H1 (cell line): Measurements from ENCODE around the gene CNOT6L. TPM values are rescaled to one million over a fixed set of nuclear protein-coding genes. Genes with fewer than 3 reads are reported as not detected.

Experiments used
- CTCF ChIA-PET: fragments of 300-600 bp; sonication (Branson Sonifier 250); formaldehyde crosslinking; loops from one replicate; lab custom pipeline; 2021; ENCODE audit not compliant: partially characterized antibody; lab: Charles Lee
- POLR2A ChIA-PET: fragments of 300-600 bp; sonication (Branson Sonifier 250); formaldehyde crosslinking; loops from one replicate; lab custom pipeline; 2021; ENCODE audit warnings: inconsistent platforms; ENCODE audit not compliant: partially characterized antibody; lab: Charles Lee
- DNase-seq, 2 experiments: peaks; one replicate each; pipeline versions ENCODE4 v3.0.0 to v3.0.0-alpha.2; 2010 to 2022; ENCODE audit warnings: low spot score in 2 of 2, low read depth in 1 of 2, mixed read lengths in 1 of 2
- FAIRE-seq: peaks from 2 replicates; lab custom pipeline; 2011; peaks lifted over from hg19 to GRCh38; lab: Jason Lieb, UNC
- H2AFZ ChIP-seq: 2 replicates; pipeline ENCODE4 v1.8.1; 2012; ENCODE audit warnings: low read length, inconsistent platforms
- H2AK5ac ChIP-seq: 2 replicates; pipeline ENCODE4 v1.6.1; 2013; ENCODE audit warnings: low read depth, low read length
- H2BK120ac ChIP-seq: replicated peaks from 2 replicates; pipeline ENCODE3; 2013; ENCODE audit warnings: low read depth, low read length, inconsistent platforms
- H2BK12ac ChIP-seq: 2 replicates; pipeline ENCODE4 v1.6.1; 2013; ENCODE audit warnings: low read depth, low read length
- H2BK15ac ChIP-seq: 2 replicates; pipeline ENCODE4 v1.6.1; 2013; ENCODE audit warnings: low read length
- H2BK20ac ChIP-seq: 2 replicates; pipeline ENCODE4 v1.6.1; 2013; ENCODE audit warnings: low read length
- H2BK5ac ChIP-seq: 2 replicates; pipeline ENCODE4 v1.6.1; 2013; ENCODE audit warnings: low read depth, low read length
- H3K14ac ChIP-seq: 2 replicates; pipeline ENCODE4 v1.6.1; 2013; ENCODE audit warnings: inconsistent platforms; ENCODE audit not compliant: insufficient read length
- H3K18ac ChIP-seq: 2 replicates; pipeline ENCODE4 v1.6.1; 2013; ENCODE audit warnings: low read length; ENCODE audit errors: extremely low read depth
- H3K23ac ChIP-seq: 2 replicates; pipeline ENCODE4 v1.6.1; 2013; ENCODE audit warnings: inconsistent platforms; ENCODE audit not compliant: insufficient read length
- H3K23me2 ChIP-seq: 2 replicates; pipeline ENCODE4 v1.6.1; 2013; ENCODE audit warnings: low read depth, low read length
- H3K27ac ChIP-seq: 2 replicates; pipeline ENCODE4 v1.6.1; 2011; ENCODE audit warnings: low read depth, low read length, inconsistent platforms
- H3K27me3 ChIP-seq, 4 experiments: replicated peaks in 1 of 4; 1 replicate in 1 of 4; 2 replicates in 3 of 4; pipeline versions ENCODE4 v1.6.1 to v1.8.1; 2011 to 2013; ENCODE audit warnings: low read length in 3 of 4, mild to moderate bottlenecking in 3 of 4, inconsistent platforms in 2 of 4, mixed read lengths in 2 of 4, moderate library complexity in 1 of 4; ENCODE audit not compliant: control insufficient read depth in 3 of 4, insufficient read depth in 3 of 4; ENCODE audit errors: extremely low read depth in 1 of 4
- H3K36me3 ChIP-seq, 4 experiments: 2 replicates each; pipeline versions ENCODE4 v1.6.1 to v1.8.1; 2011 to 2013; ENCODE audit warnings: mild to moderate bottlenecking in 4 of 4, low read length in 3 of 4, moderate library complexity in 2 of 4, control low read depth in 1 of 4, inconsistent platforms in 1 of 4; ENCODE audit not compliant: insufficient read depth in 4 of 4, control insufficient read depth in 2 of 4
- H3K4ac ChIP-seq: replicated peaks from 2 replicates; pipeline ENCODE3; 2013; ENCODE audit warnings: low read length, low read depth, mixed read lengths, inconsistent platforms; ENCODE audit not compliant: insufficient read length
- H3K4me1 ChIP-seq, 4 experiments: replicated peaks in 1 of 4; 1 replicate in 1 of 4; 2 replicates in 3 of 4; pipeline versions ENCODE4 v1.6.1 to v1.8.1; 2011 to 2013; ENCODE audit warnings: low read length in 3 of 4, inconsistent platforms in 2 of 4, mixed read lengths in 1 of 4; ENCODE audit not compliant: insufficient read depth in 4 of 4, control insufficient read depth in 3 of 4
- H3K4me2 ChIP-seq, 2 experiments: 2 replicates each; pipeline versions ENCODE4 v1.6.1 to v1.8.1; 2011 to 2013; ENCODE audit warnings: low read depth in 2 of 2, low read length in 2 of 2, control low read depth in 1 of 2, inconsistent platforms in 1 of 2, mild to moderate bottlenecking in 1 of 2; ENCODE audit not compliant: insufficient read depth in 1 of 2
- H3K4me3 ChIP-seq, 4 experiments: fragments of 200-600, 300-600 bp in 1 of 4; sonication (generic), shearing (Covaris generic), sonication (Bioruptor Twin) in 1 of 4; 2 replicates each; pipeline versions ENCODE4 v1.5.1 to v1.8.1; 2011 to 2016; ENCODE audit warnings: low read length in 4 of 4, low read depth in 3 of 4, control low read depth in 2 of 4, inconsistent platforms in 2 of 4, mild to moderate bottlenecking in 2 of 4, mixed read lengths in 1 of 4, moderate library complexity in 1 of 4; ENCODE audit not compliant: insufficient read depth in 2 of 4; ENCODE audit errors: extremely low read depth in 1 of 4
- H3K56ac ChIP-seq: replicated peaks from 2 replicates; pipeline ENCODE3; 2013; ENCODE audit warnings: low read depth, mild to moderate bottlenecking, mixed read lengths, low read length, inconsistent platforms; ENCODE audit not compliant: insufficient read length
- H3K79me1 ChIP-seq: 2 replicates; pipeline ENCODE4 v1.6.1; 2013; ENCODE audit warnings: low read depth, low read length, control low read depth
- H3K79me2 ChIP-seq, 2 experiments: 2 replicates each; pipeline versions ENCODE4 v1.6.1 to v1.8.1; 2012 to 2013; ENCODE audit warnings: low read length in 2 of 2, mild to moderate bottlenecking in 2 of 2, inconsistent platforms in 1 of 2; ENCODE audit not compliant: insufficient read depth in 2 of 2, control insufficient read depth in 1 of 2
- H3K9ac ChIP-seq, 4 experiments: replicated peaks in 1 of 4; 1 replicate in 1 of 4; 2 replicates in 3 of 4; pipeline versions ENCODE4 v1.6.1 to v1.8.1; 2011 to 2013; ENCODE audit warnings: low read depth in 3 of 4, low read length in 3 of 4, control low read depth in 2 of 4, mild to moderate bottlenecking in 2 of 4, moderate library complexity in 2 of 4, inconsistent platforms in 1 of 4; ENCODE audit errors: extremely low read depth in 1 of 4
- H3K9me3 ChIP-seq, 2 experiments: 2 replicates each; pipeline versions ENCODE4 v1.6.1 to v1.8.1; 2012 to 2013; ENCODE audit warnings: mild to moderate bottlenecking in 2 of 2, moderate library complexity in 2 of 2, control low read depth in 1 of 2, inconsistent platforms in 1 of 2, low read depth in 1 of 2, low read length in 1 of 2, mixed read lengths in 1 of 2; ENCODE audit not compliant: insufficient read depth in 2 of 2
- H4K20me1 ChIP-seq, 2 experiments: replicated peaks in 1 of 2; 2 replicates each; pipeline versions ENCODE3 to v1.8.1; 2011 to 2013; ENCODE audit warnings: inconsistent platforms in 2 of 2, low read length in 2 of 2, mild to moderate bottlenecking in 1 of 2; ENCODE audit not compliant: insufficient read depth in 2 of 2, control insufficient read depth in 1 of 2
- H4K5ac ChIP-seq: 2 replicates; pipeline ENCODE4 v1.6.1; 2013; ENCODE audit warnings: low read length, low read depth, mixed read lengths, inconsistent platforms; ENCODE audit not compliant: insufficient read length
- H4K8ac ChIP-seq: 2 replicates; pipeline ENCODE4 v1.8.0; 2013; ENCODE audit warnings: mild to moderate bottlenecking, moderate library complexity, low read length, inconsistent platforms; ENCODE audit not compliant: insufficient read depth; ENCODE audit errors: extremely low read depth
- H4K91ac ChIP-seq: replicated peaks from 2 replicates; pipeline ENCODE3; 2013; ENCODE audit warnings: low read length, mixed read lengths, inconsistent platforms; ENCODE audit not compliant: insufficient read length
- ATF2 ChIP-seq: IDR thresholded peaks from 2 replicates; pipeline ENCODE4 v1.6.1; 2012; ENCODE audit warnings: low read length, inconsistent platforms
- JUN ChIP-seq: IDR thresholded peaks from 2 replicates; pipeline ENCODE4 v1.6.1; 2011; ENCODE audit warnings: low read depth, mild to moderate bottlenecking, improper control_type of control experiment, low read length
- WGBS, 2 experiments: shearing (Covaris generic) in 1 of 2; methylation state at CpG; one replicate each; pipeline versions ENCODE4 v1.1.6 to v1.1.7; 2013 to 2015; ENCODE audit warnings: low lambda C conversion rate in 2 of 2, mixed read lengths in 2 of 2, inconsistent platforms in 1 of 2, low coverage in 1 of 2, missing lambda C conversion rate in 1 of 2; ENCODE audit not compliant: insufficient replicate concordance in 2 of 2, insufficient coverage in 1 of 2, insufficient read length in 1 of 2; ENCODE audit errors: extremely low coverage in 1 of 2, missing lambda C conversion rate in 1 of 2; 5-methylcytosine and 5-hydroxymethylcytosine counted together
- polyA plus RNA-seq, 7 experiments: library from polyadenylated mRNA; depleted of rRNA in 3 of 7; stranded (reverse) in 5 of 7; unstranded in 2 of 7; fragments of >200 nt in 5 of 7; fragments of 200-250 nt in 2 of 7; gene quantifications; 1 replicate in 5 of 7; 2 replicates in 1 of 7; 4 replicates in 1 of 7; pipeline versions ENCODE4 v1.2.1 to v1.2.3, GENCODE V29; 2011 to 2013; ENCODE audit warnings: missing spikeins in 2 of 7, mixed read lengths in 2 of 7
- total RNA-seq: library from RNA; stranded (reverse); fragmentation: NEBNext Ultra II Directional; extraction: Animal tissue kit (Norgen Biotek cat#: 25700); gene quantifications from 2 replicates; pipeline ENCODE4 v1.2.1, GENCODE V29; 2021

CNOT6L gene
- total and polyA plus RNA-seq, 2 of the 8 experiments (the other 6 are each of a cell fraction or from before 2014, with no cell fraction given) = 2.0 to 22.4 TPM

GRCh38 chr4:77859256-77859655 is 40.1 kb upstream of the CNOT6L start:
- H3K4me3 ChIP-seq = no peak overlapping the region
- no peaks in the 10 kb centered on the region for H3K9me3 ChIP-seq
- no peak overlapping the region for H4K91ac ChIP-seq
- H2BK12ac ChIP-seq = no peak overlapping the region
- H3K36me3 ChIP-seq = no peaks in the 10 kb centered on the region
- CTCF ChIA-PET = interaction anchor here (0.7 to 1.2 kb wide), 2 partner anchors 18 to 28 kb away, joined by 3 read pairs; no protein-coding TSS in a partner anchor
- TF ChIP-seq ATF2 = no peak
- no peak for TF ChIP-seq JUN
- no peak overlapping the region for H3K9ac ChIP-seq
- peaks cover 0 to 8% (median 2%) of the 10 kb centered on the region in 4 experiments; a peak in 3 of 7 replicates for H3K4me1 ChIP-seq
- H3K4me2 ChIP-seq = no peak overlapping the region
- no peak overlapping the region for H2BK5ac ChIP-seq
- H3K23me2 ChIP-seq = peaks cover 5% of the 10 kb centered on the region; the same call in 1 of the 2 replicates
- no peaks in the 10 kb centered on the region for H3K79me1 ChIP-seq
- no peak overlapping the region for H4K5ac ChIP-seq
- H2BK15ac ChIP-seq = no peak overlapping the region
- no peaks in the 10 kb centered on the region for H4K20me1 ChIP-seq
- H3K23ac ChIP-seq = no peak overlapping the region
- H3K4ac ChIP-seq = no peak overlapping the region
- H2AK5ac ChIP-seq = no peak overlapping the region
- FAIRE-seq (no peak), DNase-seq (no peak)
- no peak overlapping the region for H3K56ac ChIP-seq
- H3K27me3 ChIP-seq = no peaks in the 10 kb centered on the region
- H2BK120ac ChIP-seq = no peak overlapping the region
- POLR2A ChIA-PET = no interaction called here
- H3K27ac ChIP-seq = no peak overlapping the region
- peaks cover 0 to 10% of the 10 kb centered on the region in 2 experiments; a peak in 3 of 4 replicates for H3K79me2 ChIP-seq
- WGBS, 2 experiments = 100% methylated on average over 3 of the region's 3 CpGs; no CpG with 5 or more reads in 1 of the 2 experiments
- no peak overlapping the region for H4K8ac ChIP-seq
- no peak overlapping the region for H2BK20ac ChIP-seq
- no peak overlapping the region for H3K14ac ChIP-seq
- H3K18ac ChIP-seq = no peak overlapping the region
- H2AFZ ChIP-seq = no peak overlapping the region
